GM20000 (cell line): ENCODE measurements around the gene AGTPBP1.

ENCODE experiments used
- DNase-seq: peaks from one replicate; pipeline ENCODE4 v3.0.0; 2012; ENCODE audit warnings: low spot score
- CTCF ChIP-seq: IDR thresholded peaks from 2 replicates; pipeline ENCODE4 v1.5.1; 2012; ENCODE audit warnings: mild to moderate bottlenecking, control low read depth; ENCODE audit errors: extremely low read depth, missing control alignments

AGTPBP1 gene

DNA sequence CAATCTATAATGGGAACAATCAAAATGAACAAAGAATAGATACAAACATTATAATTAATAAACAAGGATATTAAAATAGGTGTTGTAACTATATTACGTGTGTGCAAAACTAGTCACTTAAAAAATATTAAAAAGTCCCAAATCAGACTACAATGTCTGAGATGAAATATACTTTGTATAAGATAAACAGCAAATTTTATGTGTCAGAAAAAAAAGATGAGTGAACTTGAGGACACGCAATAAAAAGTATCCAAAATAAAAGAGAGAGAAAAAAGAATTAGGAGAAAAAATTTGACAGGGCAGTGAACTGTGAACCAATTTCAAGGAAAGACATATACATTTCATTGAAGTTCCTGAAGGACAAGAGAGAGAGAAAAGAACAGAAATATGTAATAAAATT lies 37.0 kb downstream of the AGTPBP1 start:
- TF ChIP-seq CTCF = no peak
- DNase-seq = no peak

GRCh38 chr9:85703398-85703797 lies 38.4 kb downstream of the AGTPBP1 start:
- TF ChIP-seq CTCF = no peak
- no peak for DNase-seq

DNA sequence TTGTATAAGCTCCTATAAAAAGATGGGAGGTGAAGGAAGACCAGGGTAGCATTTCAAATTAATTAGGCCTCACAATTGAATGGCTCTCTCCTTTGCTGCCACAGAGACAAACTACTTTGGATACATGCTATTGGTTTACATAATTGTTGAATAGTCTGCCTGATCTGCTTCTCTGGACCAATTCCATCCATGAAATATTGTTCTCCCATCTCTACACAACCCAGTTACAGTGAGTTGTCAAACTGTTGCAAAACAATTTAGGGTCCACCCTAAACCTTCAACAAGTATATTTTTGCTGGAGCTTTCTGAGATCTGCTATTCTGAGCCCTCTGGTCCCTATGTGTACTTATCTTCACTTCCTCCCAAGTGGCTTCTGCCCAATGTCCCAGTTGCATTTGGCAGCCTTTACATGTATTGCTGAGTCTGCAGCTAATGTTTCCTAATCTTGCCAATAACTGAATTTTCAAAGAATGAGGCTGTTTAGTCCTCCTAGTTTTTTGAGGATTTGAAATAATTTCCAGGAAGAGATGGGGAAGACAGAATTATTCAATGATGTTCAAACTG lies 38.9 kb downstream of the AGTPBP1 start:
- no peak for TF ChIP-seq CTCF
- no peak for DNase-seq

GRCh38 chr9:85702191-85702590 lies 39.6 kb downstream of the AGTPBP1 start:
- no peak for DNase-seq
- no peak for TF ChIP-seq CTCF

DNA sequence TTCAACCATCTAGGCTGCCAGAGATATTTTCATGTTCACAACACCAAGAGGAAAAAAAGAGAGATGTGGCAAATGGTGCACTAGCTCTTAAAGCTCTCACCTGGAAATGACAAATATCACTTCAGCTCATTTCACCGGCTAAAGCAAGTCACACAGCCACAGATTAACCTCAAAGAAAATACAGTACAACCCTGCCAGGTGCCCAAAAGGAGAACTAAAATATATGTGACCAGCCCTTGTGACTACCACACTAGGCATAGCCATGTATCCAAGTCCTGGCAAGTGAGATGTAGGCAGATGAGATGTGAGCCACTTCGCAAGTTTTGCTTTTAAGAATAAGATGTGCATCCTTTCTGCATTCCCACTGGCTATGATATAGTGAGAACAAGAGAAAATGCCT lies 41.4 kb downstream of the AGTPBP1 start:
- TF ChIP-seq CTCF = no peak
- no peak for DNase-seq

- TF ChIP-seq CTCF = no peak
- DNase-seq = no peak
Measured at GRCh38 chr9:85688361-85688760, 53.4 kb downstream of the AGTPBP1 start.

DNA sequence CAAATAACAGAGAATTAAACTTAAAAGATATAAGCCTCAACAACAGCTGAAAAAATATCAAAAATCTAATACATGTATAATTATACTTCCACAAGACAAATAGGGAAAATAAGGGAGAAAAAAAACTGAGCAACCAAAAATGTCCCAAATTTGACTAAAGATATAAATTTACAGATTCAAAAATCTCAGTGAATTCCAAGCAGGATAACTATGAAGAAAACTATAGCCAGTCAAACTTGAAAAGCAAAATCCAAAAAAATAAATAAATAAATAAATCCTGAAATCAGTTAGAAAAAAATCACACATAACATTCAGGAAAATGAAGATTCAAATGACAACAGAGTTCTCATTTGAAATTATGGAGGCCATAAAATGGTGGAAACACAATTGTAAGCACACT lies 56.7 kb downstream of the AGTPBP1 start:
- no peak for TF ChIP-seq CTCF
- no peak for DNase-seq
